ENCODE measurements around the gene GFRA4. TPM values are rescaled to one million over a fixed set of nuclear protein-coding genes. Genes with fewer than 3 reads are reported as not detected.
A peak's percentile ranks its signal among the peaks of the same experiment; 100 is the strongest.

The GFRA4 gene
- total RNA-seq, 2 donors from 2014 or later, result not detected

- H3K36me3 Mint-ChIP-seq, result no peaks in the 10 kb centered on the region
- ATAC-seq, result no peak
- H3K27ac Mint-ChIP-seq, result no peak overlapping the region
- H3K9me3 Mint-ChIP-seq, result no peaks in the 10 kb centered on the region
- H3K4me3 Mint-ChIP-seq, result no peak overlapping the region
- no peak for DNase-seq (ENCODE audit: low spot score)
- H3K27me3 Mint-ChIP-seq, result peaks cover 0 to 2% of the 10 kb centered on the region in 2 donors
- H3K4me1 Mint-ChIP-seq (ENCODE audit: low read depth in 2 of 2), result no peaks in the 10 kb centered on the region
Observed at GRCh38 chr20:3701061-3701998, 38.1 kb upstream of the GFRA4 start.

GRCh38 chr20:3699037-3699436, 35.8 kb upstream of the GFRA4 start:
- ATAC-seq, result peak in 1 of 2 donors; percentile 25

DNA sequence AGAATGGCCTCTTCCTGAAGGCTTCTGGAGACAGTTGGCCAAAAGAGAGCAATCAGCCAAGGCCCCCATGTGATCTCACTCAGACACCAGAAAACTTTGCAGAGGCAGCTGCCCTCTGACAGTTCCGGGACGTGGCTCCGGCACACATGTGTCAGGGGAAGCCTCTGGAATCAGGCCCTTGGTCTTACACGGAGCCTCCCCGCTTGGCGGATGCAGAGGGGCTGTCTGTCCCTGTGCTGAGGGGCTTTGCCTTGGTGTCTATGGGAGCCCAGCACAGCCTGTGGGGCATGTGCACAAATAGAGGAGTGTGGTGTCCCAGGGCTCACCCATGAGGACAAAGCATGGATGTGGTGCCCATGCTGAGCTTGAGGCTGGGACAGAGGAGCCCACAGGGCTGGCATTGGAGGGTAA, 35.4 kb upstream of the GFRA4 start:
- Mint-ChIP-seq H3K4me1 (ENCODE audit: low read depth in 2 of 2) (no peaks in the 10 kb centered on the region), H3K4me3 (no peak overlapping the region), H3K27ac (no peak overlapping the region), H3K36me3 (no peaks in the 10 kb centered on the region), H3K9me3 (no peaks in the 10 kb centered on the region), H3K27me3 (peaks cover 0 to under 1% of the 10 kb centered on the region in 2 donors)
- DNase-seq (ENCODE audit: low spot score), result no peak
- no peak for ATAC-seq

More at GRCh38 chr20:3699037-3699436, 35.8 kb upstream of the GFRA4 start:
- H3K4me3 Mint-ChIP-seq, result no peak overlapping the region
- no peaks in the 10 kb centered on the region for H3K9me3 Mint-ChIP-seq
- no peak for DNase-seq (ENCODE audit: low spot score)
- no peaks in the 10 kb centered on the region for H3K4me1 Mint-ChIP-seq (ENCODE audit: low read depth in 2 of 2)
- no peak overlapping the region for H3K27ac Mint-ChIP-seq
- no peaks in the 10 kb centered on the region for H3K36me3 Mint-ChIP-seq
- peaks cover 0 to 2% of the 10 kb centered on the region in 2 donors for H3K27me3 Mint-ChIP-seq

- H3K4me1 Mint-ChIP-seq (ENCODE audit: low read depth in 2 of 2), result no peaks in the 10 kb centered on the region
- H3K27me3 Mint-ChIP-seq, result no peaks in the 10 kb centered on the region
- ATAC-seq, result peak in 1 of 2 donors; percentile 8
- no peak overlapping the region for H3K27ac Mint-ChIP-seq
- DNase-seq (ENCODE audit: low spot score), result no peak
- no peak overlapping the region for H3K4me3 Mint-ChIP-seq
- H3K36me3 Mint-ChIP-seq, result no peaks in the 10 kb centered on the region
- H3K9me3 Mint-ChIP-seq, result no peaks in the 10 kb centered on the region
Observed at GRCh38 chr20:3697588-3698305, 34.5 kb upstream of the GFRA4 start.

GRCh38 chr20:3696745-3697587, 33.8 kb upstream of the GFRA4 start:
- H3K4me1 Mint-ChIP-seq (ENCODE audit: low read depth in 2 of 2), result no peaks in the 10 kb centered on the region
- H3K9me3 Mint-ChIP-seq, result no peaks in the 10 kb centered on the region
- ATAC-seq, result no peak
- H3K4me3 Mint-ChIP-seq, result no peak overlapping the region
- H3K27ac Mint-ChIP-seq, result no peak overlapping the region
- DNase-seq (ENCODE audit: low spot score), result no peak
- H3K36me3 Mint-ChIP-seq, result no peaks in the 10 kb centered on the region
- no peaks in the 10 kb centered on the region for H3K27me3 Mint-ChIP-seq

DNA sequence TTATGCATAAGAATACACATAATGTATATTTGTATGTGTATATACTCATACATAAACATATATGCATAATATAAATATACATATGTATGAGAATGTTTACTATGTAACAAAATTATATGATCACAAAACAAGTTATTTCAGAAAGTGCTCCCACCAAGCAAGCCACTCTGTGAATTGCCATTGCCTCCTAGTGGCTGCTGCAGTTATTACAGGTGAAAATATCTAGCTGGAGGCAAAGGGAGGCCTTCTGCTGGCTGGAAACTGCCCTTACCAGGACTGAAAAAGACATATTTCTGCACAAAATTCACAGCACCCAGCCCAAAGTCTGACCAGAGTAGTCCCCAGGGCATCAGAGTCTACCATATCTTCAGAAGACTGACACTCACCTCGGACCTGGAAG, 33.0 kb upstream of the GFRA4 start:
- Mint-ChIP-seq H3K36me3 (no peaks in the 10 kb centered on the region), H3K4me3 (no peak overlapping the region), H3K27ac (no peak overlapping the region), H3K9me3 (no peaks in the 10 kb centered on the region), H3K4me1 (ENCODE audit: low read depth in 2 of 2) (no peaks in the 10 kb centered on the region), H3K27me3 (no peaks in the 10 kb centered on the region)
- ATAC-seq (no peak), DNase-seq (ENCODE audit: low spot score) (no peak)

DNA sequence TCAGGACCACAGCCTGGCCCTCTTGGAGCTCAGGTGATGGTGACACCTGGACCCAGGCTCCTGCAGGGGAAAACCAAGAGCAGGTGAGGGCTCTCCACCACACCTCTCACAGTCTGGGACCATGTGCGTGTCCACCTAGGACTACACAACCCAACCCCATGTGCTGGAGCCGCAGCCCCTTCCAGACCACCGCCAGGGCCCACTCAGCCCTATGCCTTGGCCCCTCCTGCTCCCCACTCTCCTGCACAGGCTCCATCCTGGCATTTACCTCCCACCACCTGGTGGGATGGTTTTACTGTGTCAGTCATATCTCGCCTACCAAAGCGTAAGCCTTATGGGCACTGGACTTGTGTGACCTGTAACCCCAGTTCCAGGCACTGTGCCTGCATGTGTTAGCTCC, 31.7 kb upstream of the GFRA4 start:
- H3K36me3 Mint-ChIP-seq, result no peaks in the 10 kb centered on the region
- no peak overlapping the region for H3K27ac Mint-ChIP-seq
- ATAC-seq (no peak), DNase-seq (ENCODE audit: low spot score) (no peak)
- no peaks in the 10 kb centered on the region for H3K27me3 Mint-ChIP-seq
- H3K4me1 Mint-ChIP-seq (ENCODE audit: low read depth in 2 of 2), result no peaks in the 10 kb centered on the region
- H3K4me3 Mint-ChIP-seq, result no peak overlapping the region
- no peaks in the 10 kb centered on the region for H3K9me3 Mint-ChIP-seq

DNA sequence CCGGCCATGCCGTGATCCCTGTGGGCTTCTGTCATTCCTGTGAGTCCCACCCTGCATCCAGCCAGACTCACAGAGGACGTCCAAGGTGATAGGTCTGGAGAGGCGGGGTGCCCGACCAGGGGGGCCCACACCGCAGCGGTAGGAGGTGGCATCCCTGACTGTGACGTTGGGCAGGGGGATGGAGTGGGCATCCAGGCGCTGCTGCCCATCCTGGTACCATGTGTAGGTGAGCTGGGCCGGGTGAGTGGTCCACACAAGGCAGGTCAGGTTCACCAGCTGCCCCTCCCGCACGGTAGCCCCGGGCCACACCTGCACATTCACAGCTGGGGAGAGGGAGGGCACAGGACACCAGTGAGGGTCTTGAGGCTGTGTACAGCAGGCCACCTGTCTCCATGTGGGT, 30.2 kb upstream of the GFRA4 start:
- Mint-ChIP-seq H3K27ac (no peak overlapping the region), H3K9me3 (no peaks in the 10 kb centered on the region), H3K36me3 (no peaks in the 10 kb centered on the region), H3K4me3 (no peak overlapping the region), H3K27me3 (no peaks in the 10 kb centered on the region), H3K4me1 (ENCODE audit: low read depth in 2 of 2) (no peaks in the 10 kb centered on the region)
- DNase-seq (ENCODE audit: low spot score) (no peak), ATAC-seq (no peak)

DNA sequence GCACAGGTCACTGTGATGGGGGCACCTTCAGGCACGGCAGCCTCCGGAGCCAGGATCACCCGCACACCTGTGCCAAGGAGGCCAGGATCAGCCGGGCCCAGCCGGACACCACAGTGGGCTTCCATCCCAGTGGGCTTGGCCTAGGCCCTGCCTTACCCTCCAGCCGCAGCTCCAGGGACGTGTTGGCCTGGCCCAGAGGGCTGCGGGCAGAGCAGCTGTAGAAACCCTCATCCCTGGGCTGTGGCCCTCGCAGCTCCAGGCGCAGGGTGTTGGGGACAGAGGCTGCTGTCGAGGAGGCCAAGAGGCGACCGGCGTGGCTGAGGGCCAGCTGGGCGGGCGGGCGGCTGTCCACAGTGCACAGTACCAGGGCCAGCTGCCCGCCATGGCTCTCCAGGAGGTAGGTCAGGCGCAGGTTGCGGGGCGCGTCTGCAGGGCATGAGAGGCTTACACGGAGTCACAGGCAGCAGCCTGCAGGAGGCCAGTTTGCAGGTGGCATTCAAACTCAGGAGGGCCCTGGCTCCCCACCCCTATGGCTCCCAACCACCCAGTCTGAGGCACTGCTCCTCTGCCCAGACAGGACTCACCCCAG, 29.6 kb upstream of the GFRA4 start:
- ATAC-seq (no peak), DNase-seq (ENCODE audit: low spot score) (no peak)
- H3K4me1 Mint-ChIP-seq (ENCODE audit: low read depth in 2 of 2), result peaks cover 0 to 3% of the 10 kb centered on the region in 2 donors
- peaks cover 0 to under 1% of the 10 kb centered on the region in 2 donors for H3K27me3 Mint-ChIP-seq
- no peaks in the 10 kb centered on the region for H3K36me3 Mint-ChIP-seq
- H3K4me3 Mint-ChIP-seq, result no peak overlapping the region
- H3K9me3 Mint-ChIP-seq, result no peaks in the 10 kb centered on the region
- no peak overlapping the region for H3K27ac Mint-ChIP-seq

DNA sequence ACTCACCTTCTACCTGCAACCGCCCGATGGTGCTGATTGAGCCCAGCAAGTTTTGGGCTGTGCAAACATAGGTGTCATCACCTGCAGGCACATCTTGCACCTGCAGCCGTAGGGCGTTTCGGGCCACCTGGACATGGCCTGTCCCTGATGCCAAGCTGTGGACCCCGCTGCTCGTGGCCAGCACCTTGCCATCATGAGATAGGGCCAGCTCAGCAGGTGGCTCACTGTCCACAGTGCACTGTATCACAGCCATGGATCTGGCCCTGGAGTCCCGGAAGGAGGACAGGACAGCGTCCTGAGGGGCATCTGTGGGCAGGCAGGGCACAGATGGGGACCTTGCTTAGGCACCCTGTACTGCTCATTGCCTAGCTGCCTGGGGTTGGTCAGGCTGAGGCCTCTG, 28.7 kb upstream of the GFRA4 start:
- ATAC-seq (no peak), DNase-seq (ENCODE audit: low spot score) (no peak)
- H3K36me3 Mint-ChIP-seq, result no peaks in the 10 kb centered on the region
- H3K9me3 Mint-ChIP-seq, result no peaks in the 10 kb centered on the region
- no peak overlapping the region for H3K27ac Mint-ChIP-seq
- peaks cover under 1 to 5% of the 10 kb centered on the region in 2 donors for H3K27me3 Mint-ChIP-seq
- peaks cover 0 to 5% of the 10 kb centered on the region in 2 donors for H3K4me1 Mint-ChIP-seq (ENCODE audit: low read depth in 2 of 2)
- H3K4me3 Mint-ChIP-seq, result no peak overlapping the region

GRCh38 chr20:3691306-3691705, 28.1 kb upstream of the GFRA4 start:
- Mint-ChIP-seq H3K9me3 (no peaks in the 10 kb centered on the region), H3K27ac (no peak overlapping the region), H3K27me3 (peaks cover 5 to 7% of the 10 kb centered on the region in 2 donors), H3K36me3 (no peaks in the 10 kb centered on the region), H3K4me1 (ENCODE audit: low read depth in 2 of 2) (peaks cover 0 to 5% of the 10 kb centered on the region in 2 donors), H3K4me3 (no peak overlapping the region)
- DNase-seq (ENCODE audit: low spot score), result no peak
- ATAC-seq, result no peak

DNA sequence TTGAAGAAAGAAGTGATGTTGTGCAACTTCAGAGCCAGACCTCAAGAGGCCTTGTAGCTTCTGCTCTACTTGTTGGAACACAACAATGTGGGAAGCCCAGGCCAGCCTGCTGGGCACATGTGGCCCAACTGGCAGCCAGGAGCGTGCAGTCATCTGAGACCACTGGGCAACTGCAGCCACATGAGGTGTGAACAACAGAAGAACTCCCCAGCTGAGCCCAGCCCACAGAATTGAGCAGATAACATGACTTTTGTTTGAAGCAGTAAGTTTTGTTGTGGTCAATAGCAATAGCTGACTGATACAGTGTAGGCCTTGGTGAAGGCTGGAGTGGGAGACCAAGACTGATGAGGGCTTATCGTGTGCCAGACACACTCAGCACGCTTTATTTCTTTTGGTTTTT, 27.2 kb upstream of the GFRA4 start:
- no peaks in the 10 kb centered on the region for H3K9me3 Mint-ChIP-seq
- no peak overlapping the region for H3K27ac Mint-ChIP-seq
- H3K36me3 Mint-ChIP-seq, result no peaks in the 10 kb centered on the region
- peaks cover 8 to 9% of the 10 kb centered on the region in 2 donors for H3K27me3 Mint-ChIP-seq
- peaks cover 0 to 5% of the 10 kb centered on the region in 2 donors for H3K4me1 Mint-ChIP-seq (ENCODE audit: low read depth in 2 of 2)
- ATAC-seq (no peak), DNase-seq (ENCODE audit: low spot score) (no peak)
- no peak overlapping the region for H3K4me3 Mint-ChIP-seq

GRCh38 chr20:3689978-3690377, 26.8 kb upstream of the GFRA4 start:
- Mint-ChIP-seq H3K4me3 (no peak overlapping the region), H3K36me3 (no peaks in the 10 kb centered on the region)

More at GRCh38 chr20:3689978-3690377, 26.8 kb upstream of the GFRA4 start:
- Mint-ChIP-seq H3K4me1 (ENCODE audit: low read depth in 2 of 2) (peaks cover 0 to 5% of the 10 kb centered on the region in 2 donors), H3K27ac (no peak overlapping the region), H3K9me3 (no peaks in the 10 kb centered on the region), H3K27me3 (peaks cover 8 to 9% of the 10 kb centered on the region in 2 donors)
- ATAC-seq, result no peak
- no peak for DNase-seq (ENCODE audit: low spot score)
